Glutamatergic neuron (in vitro differentiated cells): ENCODE data around the gene APBB1IP. TPM values are rescaled to one million over a fixed set of nuclear protein-coding genes. Genes with fewer than 3 reads are reported as not detected.

ENCODE experiments used
- DNase-seq: peaks from one replicate; pipeline ENCODE4 v3.0.0; 2022
- H3K27ac Mint-ChIP-seq: one replicate; pipeline ENCODE4 v1.8.0; 2020; ENCODE audit warnings: mild to moderate bottlenecking, mixed read lengths, inconsistent platforms; ENCODE audit not compliant: unreplicated experiment
- H3K27me3 Mint-ChIP-seq: one replicate; pipeline ENCODE4 v1.8.0; 2020; ENCODE audit warnings: mild to moderate bottlenecking, moderate library complexity, mixed read lengths, inconsistent platforms; ENCODE audit not compliant: unreplicated experiment
- H3K36me3 Mint-ChIP-seq: one replicate; pipeline ENCODE4 v1.8.0; 2020; ENCODE audit warnings: mild to moderate bottlenecking, mixed read lengths, inconsistent platforms; ENCODE audit not compliant: unreplicated experiment
- H3K4me1 Mint-ChIP-seq: one replicate; pipeline ENCODE4 v1.8.0; 2020; ENCODE audit warnings: mild to moderate bottlenecking, low read depth, mixed read lengths, inconsistent platforms; ENCODE audit not compliant: unreplicated experiment
- H3K4me3 Mint-ChIP-seq: one replicate; pipeline ENCODE4 v1.8.0; 2020; ENCODE audit warnings: mild to moderate bottlenecking, mixed read lengths, inconsistent platforms; ENCODE audit not compliant: unreplicated experiment
- H3K9me3 Mint-ChIP-seq: one replicate; pipeline ENCODE4 v1.8.0; 2020; ENCODE audit warnings: mild to moderate bottlenecking, moderate library complexity, mixed read lengths, inconsistent platforms; ENCODE audit not compliant: unreplicated experiment
- CTCF ChIP-seq: fragments of 200-600 bp; sonication (generic); IDR thresholded peaks from one replicate; pipeline ENCODE4 v1.5.0; 2021; ENCODE audit not compliant: partially characterized antibody, unreplicated experiment
- total RNA-seq: library from RNA; stranded (reverse); fragmentation: NEBNext Ultra II Directional; extraction: Animal tissue kit (Norgen Biotek cat#: 25700); gene quantifications from one replicate; pipeline ENCODE4 v1.2.1, GENCODE V29; 2021; ENCODE audit not compliant: unreplicated experiment

APBB1IP gene
- total RNA-seq, 1 donor from 2014 or later, result not detected

- TF ChIP-seq CTCF, result no peak
- no peaks in the 10 kb centered on the region for H3K27me3 Mint-ChIP-seq
- no peak overlapping the region for H3K4me3 Mint-ChIP-seq
- DNase-seq, result no peak
- peaks cover 5% of the 10 kb centered on the region for H3K9me3 Mint-ChIP-seq
- H3K27ac Mint-ChIP-seq, result no peak overlapping the region
- H3K36me3 Mint-ChIP-seq, result peaks cover 20% of the 10 kb centered on the region
- H3K4me1 Mint-ChIP-seq, result no peaks in the 10 kb centered on the region
These were observed 116.1 kb downstream of the APBB1IP start for GRCh38 chr10:26554246-26554645.

GRCh38 chr10:26555719-26556368 is 117.7 kb downstream of the APBB1IP start:
- no peaks in the 10 kb centered on the region for H3K4me1 Mint-ChIP-seq

GRCh38 chr10:26556748-26557640 is 118.9 kb downstream of the APBB1IP start:
- no peak overlapping the region for H3K4me3 Mint-ChIP-seq
- H3K9me3 Mint-ChIP-seq, result no peaks in the 10 kb centered on the region
- H3K27ac Mint-ChIP-seq, result no peak overlapping the region
- no peaks in the 10 kb centered on the region for H3K4me1 Mint-ChIP-seq
- H3K36me3 Mint-ChIP-seq, result peaks cover 4% of the 10 kb centered on the region
- H3K27me3 Mint-ChIP-seq, result no peaks in the 10 kb centered on the region
- DNase-seq, result no peak
- TF ChIP-seq CTCF, result peak; percentile 64

More at GRCh38 chr10:26555719-26556368, 117.7 kb downstream of the APBB1IP start:
- H3K27me3 Mint-ChIP-seq, result no peaks in the 10 kb centered on the region
- peaks cover 13% of the 10 kb centered on the region for H3K36me3 Mint-ChIP-seq
- TF ChIP-seq CTCF, result no peak
- H3K27ac Mint-ChIP-seq, result no peak overlapping the region
- H3K4me3 Mint-ChIP-seq, result no peak overlapping the region
- peaks cover 5% of the 10 kb centered on the region for H3K9me3 Mint-ChIP-seq
- DNase-seq, result no peak

- no peak for DNase-seq
- no peak for TF ChIP-seq CTCF
- Mint-ChIP-seq H3K4me3 (no peak overlapping the region), H3K9me3 (no peaks in the 10 kb centered on the region), H3K27me3 (no peaks in the 10 kb centered on the region), H3K27ac (no peak overlapping the region), H3K36me3 (peaks cover 2% of the 10 kb centered on the region), H3K4me1 (no peaks in the 10 kb centered on the region)
These were observed 119.5 kb downstream of the APBB1IP start for GRCh38 chr10:26557641-26558014.
